Measurements from ENCODE around the gene HOXD8. TPM values are rescaled to one million over a fixed set of nuclear protein-coding genes. Genes with fewer than 3 reads are reported as not detected.
A peak's percentile ranks its signal among the peaks of the same experiment; 100 is the strongest.

The HOXD8 gene
- total RNA-seq, 3 donors from 2014 or later = 4.9 to 13.8 (median 5.6) TPM

DNA sequence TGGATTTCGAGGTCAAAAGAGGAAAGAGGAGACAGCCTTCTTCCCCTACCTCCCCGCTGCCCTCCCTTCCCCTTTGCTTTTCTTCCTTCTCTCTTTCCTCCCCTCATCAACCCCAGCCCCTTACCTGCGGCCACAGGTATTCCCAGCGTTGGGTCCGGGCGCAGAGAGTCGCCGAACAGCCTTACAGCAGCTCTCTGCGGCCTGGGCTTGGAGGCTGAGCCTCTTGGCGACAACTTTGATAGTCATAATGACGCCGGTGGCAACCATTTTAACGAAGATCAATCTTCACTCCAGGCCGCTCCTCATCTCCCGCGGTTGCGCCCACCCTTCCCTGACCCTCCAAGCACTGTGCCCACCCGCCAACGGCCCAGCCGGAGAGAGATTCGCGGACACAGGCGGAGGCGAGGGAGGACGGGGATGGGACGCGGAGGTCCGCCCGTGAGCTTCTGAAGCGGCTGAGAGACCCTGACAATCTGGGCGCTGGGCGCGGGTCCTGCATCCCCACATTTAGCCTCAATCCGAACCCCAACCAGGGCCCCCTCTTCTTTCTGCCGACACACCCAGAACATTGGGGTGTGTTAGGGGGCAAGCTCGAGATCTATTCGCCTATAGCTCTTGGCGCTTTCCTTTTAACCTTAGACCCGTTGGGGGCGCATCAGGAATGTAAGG, 44.3 kb upstream of the HOXD8 start:
- Histone ChIP-seq H3K4me1 (ENCODE audit: low read depth) (peaks cover 26% of the 10 kb centered on the region), H3K4me3 (no peak overlapping the region), H3K9me3 (no peaks in the 10 kb centered on the region), H3K36me3 (ENCODE audit: low read depth) (no peaks in the 10 kb centered on the region)
- DNase-seq = no peak
- ATAC-seq = no peak
- TF ChIP-seq, protein P1, sequence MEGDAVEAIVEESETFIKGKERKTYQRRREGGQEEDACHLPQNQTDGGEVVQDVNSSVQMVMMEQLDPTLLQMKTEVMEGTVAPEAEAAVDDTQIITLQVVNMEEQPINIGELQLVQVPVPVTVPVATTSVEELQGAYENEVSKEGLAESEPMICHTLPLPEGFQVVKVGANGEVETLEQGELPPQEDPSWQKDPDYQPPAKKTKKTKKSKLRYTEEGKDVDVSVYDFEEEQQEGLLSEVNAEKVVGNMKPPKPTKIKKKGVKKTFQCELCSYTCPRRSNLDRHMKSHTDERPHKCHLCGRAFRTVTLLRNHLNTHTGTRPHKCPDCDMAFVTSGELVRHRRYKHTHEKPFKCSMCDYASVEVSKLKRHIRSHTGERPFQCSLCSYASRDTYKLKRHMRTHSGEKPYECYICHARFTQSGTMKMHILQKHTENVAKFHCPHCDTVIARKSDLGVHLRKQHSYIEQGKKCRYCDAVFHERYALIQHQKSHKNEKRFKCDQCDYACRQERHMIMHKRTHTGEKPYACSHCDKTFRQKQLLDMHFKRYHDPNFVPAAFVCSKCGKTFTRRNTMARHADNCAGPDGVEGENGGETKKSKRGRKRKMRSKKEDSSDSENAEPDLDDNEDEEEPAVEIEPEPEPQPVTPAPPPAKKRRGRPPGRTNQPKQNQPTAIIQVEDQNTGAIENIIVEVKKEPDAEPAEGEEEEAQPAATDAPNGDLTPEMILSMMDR (IDR thresholded peaks at IDR 0.05) = no peak
- intact Hi-C loops (cut with DNase I, micrococcal nuclease) = loop anchor here in 1 of 2 donors (10.0 kb wide), 1 partner anchor 720 kb away; no protein-coding TSS in a partner anchor

DNA sequence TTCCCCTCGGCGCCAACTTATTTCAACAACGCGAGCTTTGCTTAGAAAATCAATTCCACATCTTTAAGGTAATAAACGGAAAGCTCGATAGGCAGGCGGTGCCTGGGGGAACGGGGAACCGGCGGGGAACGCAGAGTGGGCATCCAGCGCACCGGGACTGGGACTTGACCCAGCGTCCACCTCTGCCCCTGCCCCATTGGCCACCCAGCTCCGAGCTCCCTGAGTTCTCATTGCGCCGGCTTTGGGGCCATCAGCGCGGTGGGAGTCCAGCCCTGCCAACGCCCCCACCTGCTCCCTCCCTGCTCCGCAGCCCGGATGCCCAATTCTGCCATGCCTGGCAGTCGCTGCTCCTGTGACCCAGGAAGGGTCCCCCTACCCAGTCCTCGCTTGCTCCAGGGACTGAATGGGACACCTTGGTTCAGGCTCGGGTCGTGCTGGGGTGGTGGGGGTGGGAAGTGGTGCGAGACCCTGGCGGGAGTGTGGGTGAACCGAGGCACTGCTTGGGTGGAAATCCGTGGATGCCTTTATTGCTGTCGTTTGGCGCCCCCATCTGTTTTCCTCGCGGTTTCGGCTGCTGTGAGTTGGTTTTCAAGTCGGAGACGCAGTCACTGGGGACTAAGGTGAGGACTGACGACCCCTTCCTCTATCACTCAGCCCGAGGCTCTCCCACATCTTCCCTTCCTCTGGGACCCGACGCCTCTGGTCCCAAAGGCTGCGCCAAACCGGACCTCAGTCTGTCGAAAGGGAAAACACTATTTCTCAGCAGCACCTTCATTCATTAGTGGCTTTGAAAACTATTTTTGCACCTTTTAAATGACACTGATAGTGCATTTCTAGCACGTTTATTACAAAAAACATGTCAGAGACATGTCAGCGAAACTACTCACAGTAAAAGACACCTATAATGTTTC, 43.4 kb upstream of the HOXD8 start:
- Histone ChIP-seq H3K36me3 (ENCODE audit: low read depth) (no peaks in the 10 kb centered on the region), H3K4me1 (ENCODE audit: low read depth) (peaks cover 23% of the 10 kb centered on the region), H3K4me3 (no peak overlapping the region), H3K9me3 (no peaks in the 10 kb centered on the region)
- intact Hi-C loops (cut with DNase I, micrococcal nuclease) = loop anchor here in 1 of 2 donors (10.0 kb wide), 1 partner anchor 721 kb away; no protein-coding TSS in a partner anchor
- ATAC-seq (peak; percentile 16), DNase-seq (peak; percentile 50 to 63 (median 55))
- TF ChIP-seq, protein P1 (IDR thresholded peaks at IDR 0.05) = no peak

DNA sequence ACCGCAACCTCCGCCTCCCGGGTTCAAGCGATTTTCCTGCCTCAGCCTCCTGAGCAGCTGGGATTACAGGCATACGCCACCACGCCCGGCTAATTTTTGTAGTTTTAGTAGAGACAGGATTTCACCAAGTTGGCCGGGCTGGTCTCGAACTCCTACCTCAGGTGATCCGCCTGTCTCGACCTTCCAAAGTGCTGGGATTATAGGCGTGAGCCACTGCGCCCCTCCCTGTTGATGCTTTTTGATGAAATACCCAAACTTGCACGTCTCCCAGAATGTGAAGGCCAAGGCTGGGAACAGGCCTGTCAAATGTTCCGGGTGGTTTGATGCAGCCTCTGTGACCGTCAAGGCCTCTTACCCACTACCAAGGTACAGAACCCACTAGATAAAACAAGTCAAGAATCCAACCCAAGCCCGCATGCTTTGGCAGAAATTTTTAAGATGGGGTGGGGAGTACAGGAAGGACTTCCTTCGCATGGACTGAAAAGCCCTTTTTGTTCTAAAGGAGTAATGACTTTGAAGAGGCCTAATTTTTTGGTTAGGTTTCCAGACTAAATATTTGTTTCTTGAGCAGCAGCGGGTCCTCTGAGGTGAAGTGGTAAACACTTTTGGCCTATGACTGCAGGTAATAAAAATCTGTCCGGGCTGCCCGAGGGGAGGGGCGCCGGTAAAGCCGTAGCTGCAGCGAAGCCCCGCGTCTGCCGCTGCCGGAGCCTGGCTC, 42.0 kb upstream of the HOXD8 start:
- Histone ChIP-seq H3K36me3 (ENCODE audit: low read depth) (no peaks in the 10 kb centered on the region), H3K9me3 (no peaks in the 10 kb centered on the region), H3K4me3 (no peak overlapping the region), H3K4me1 (ENCODE audit: low read depth) (peaks cover 16% of the 10 kb centered on the region)
- ATAC-seq (no peak), DNase-seq (no peak)
- TF ChIP-seq, protein P1 (IDR thresholded peaks at IDR 0.05) = no peak
- intact Hi-C loops (cut with DNase I, micrococcal nuclease) = loop anchor here in 1 of 2 donors (10.0 kb wide), 1 partner anchor 723 kb away; no protein-coding TSS in a partner anchor

DNA sequence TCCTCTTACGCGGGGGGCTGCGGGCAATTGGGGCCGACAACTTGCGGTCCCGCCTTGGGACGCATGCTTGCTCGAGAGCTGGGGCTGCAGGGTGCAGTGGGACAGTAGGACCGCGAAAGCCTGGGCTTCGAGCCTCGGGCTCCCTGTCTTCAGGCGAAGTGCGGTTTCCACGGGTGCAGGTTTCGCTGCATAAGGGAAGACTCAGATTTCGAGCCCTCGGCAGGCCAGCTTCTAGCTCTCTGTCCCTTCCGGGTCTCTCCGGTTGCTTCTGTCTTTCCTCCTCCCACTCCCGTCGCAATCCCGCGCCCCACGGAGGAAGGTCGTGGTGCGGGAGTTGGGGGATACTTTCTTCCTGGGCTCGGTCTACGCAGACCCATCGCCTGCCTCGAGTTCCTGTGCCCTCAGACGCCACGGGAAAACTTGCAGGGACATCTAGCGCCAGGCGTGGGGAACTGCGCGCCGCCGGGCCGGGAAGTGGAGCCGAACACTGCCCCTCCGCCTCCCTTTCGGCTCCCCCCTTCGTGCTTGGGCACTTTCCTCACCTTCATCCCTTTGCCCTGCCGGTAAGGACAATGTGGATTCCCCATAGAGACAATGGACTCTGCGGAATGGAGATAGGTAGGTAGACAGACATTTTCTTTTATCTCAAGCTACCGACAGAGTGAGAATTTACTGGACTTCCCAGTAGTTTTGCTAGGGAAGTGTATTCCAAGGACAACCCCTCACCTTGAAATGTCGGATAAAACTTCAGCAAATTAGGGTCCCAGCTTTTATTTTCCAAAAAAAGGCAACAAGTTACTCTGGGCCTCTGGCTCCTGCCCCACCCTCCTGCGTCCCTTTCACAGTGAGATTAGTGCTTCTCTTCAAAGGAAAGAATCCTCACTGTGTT, 41.2 kb upstream of the HOXD8 start:
- TF ChIP-seq, protein P1 (IDR thresholded peaks at IDR 0.05) = peak; percentile 63
- peaks cover 18% of the 10 kb centered on the region for H3K4me1 ChIP-seq (ENCODE audit: low read depth)

More for the DNA sequence above, 41.2 kb upstream of the HOXD8 start:
- Histone ChIP-seq H3K4me3 (no peak overlapping the region), H3K9me3 (no peaks in the 10 kb centered on the region), H3K36me3 (ENCODE audit: low read depth) (no peaks in the 10 kb centered on the region)
- ATAC-seq = peak; percentile 76
- DNase-seq = peak; percentile 54 to 75 (median 72)
- intact Hi-C loops (cut with DNase I, micrococcal nuclease) = loop anchor here in 1 of 2 donors (10.0 kb wide), 1 partner anchor 723 kb away; no protein-coding TSS in a partner anchor

All from mucosa of descending colon (tissue), 3 donors.